Activated CD4-positive, alpha-beta memory T cell treated with anti-CD3 and anti-CD28 coated beads, Interleukin-2, amount 10 ng/mL, durations not matched to agents 7 days and 5 days (primary cell): ENCODE data around the gene GRIA1. TPM values are rescaled to one million over a fixed set of nuclear protein-coding genes. Genes with fewer than 3 reads are reported as not detected.

Source experiments
- CTCF ChIA-PET: fragments of 350-600 bp; sonication (Branson Sonifier 250); formaldehyde crosslinking; loops from one replicate; lab custom pipeline; 2021; ENCODE audit warnings: antibody characterized with exemption, inconsistent platforms; lab: Charles Lee
- POLR2A ChIA-PET: fragments of 350-600 bp; sonication (Branson Sonifier 250); formaldehyde crosslinking; loops from one replicate; lab custom pipeline; 2021; ENCODE audit warnings: antibody characterized with exemption; lab: Charles Lee
- DNase-seq: peaks from one replicate; pipeline ENCODE4 v3.0.0-alpha.2; 2020
- H3K27ac Mint-ChIP-seq: one replicate; pipeline ENCODE4 v1.8.0; 2021; ENCODE audit warnings: mild to moderate bottlenecking, mixed read lengths
- H3K27me3 Mint-ChIP-seq: one replicate; pipeline ENCODE4 v1.8.0; 2021; ENCODE audit warnings: mixed read lengths
- H3K36me3 Mint-ChIP-seq: one replicate; pipeline ENCODE4 v1.8.0; 2021; ENCODE audit warnings: low read depth, mixed read lengths
- H3K4me1 Mint-ChIP-seq: one replicate; pipeline ENCODE4 v1.8.0; 2021; ENCODE audit warnings: mixed read lengths
- H3K4me3 Mint-ChIP-seq: one replicate; pipeline ENCODE4 v1.8.0; 2021; ENCODE audit warnings: mild to moderate bottlenecking, mixed read lengths
- H3K9me3 Mint-ChIP-seq: one replicate; pipeline ENCODE4 v1.8.0; 2021; ENCODE audit warnings: mixed read lengths
- total RNA-seq, 2 experiments: library from RNA; stranded (reverse); gene quantifications; one replicate each; pipeline ENCODE4 v1.2.3, GENCODE V29; 2021

The GRIA1 gene
- total RNA-seq, 2 experiments from 2014 or later: not detected

GRCh38 chr5:153674356-153674755 is 183.9 kb downstream of the GRIA1 start:
- Mint-ChIP-seq H3K4me3 (no peak overlapping the region), H3K36me3 (no peaks in the 10 kb centered on the region), H3K9me3 (no peaks in the 10 kb centered on the region), H3K27ac (no peak overlapping the region), H3K27me3 (no peaks in the 10 kb centered on the region), H3K4me1 (no peaks in the 10 kb centered on the region)
- ChIA-PET POLR2A (no interaction called here), CTCF (no interaction called here)
- no peak for DNase-seq

- ChIA-PET POLR2A (no interaction called here), CTCF (no interaction called here)
- Mint-ChIP-seq H3K9me3 (no peaks in the 10 kb centered on the region), H3K4me1 (no peaks in the 10 kb centered on the region), H3K4me3 (no peak overlapping the region), H3K27me3 (no peaks in the 10 kb centered on the region), H3K27ac (no peak overlapping the region), H3K36me3 (no peaks in the 10 kb centered on the region)
- DNase-seq: no peak
Observed at GRCh38 chr5:153676406-153676805, 185.9 kb downstream of the GRIA1 start.

DNA sequence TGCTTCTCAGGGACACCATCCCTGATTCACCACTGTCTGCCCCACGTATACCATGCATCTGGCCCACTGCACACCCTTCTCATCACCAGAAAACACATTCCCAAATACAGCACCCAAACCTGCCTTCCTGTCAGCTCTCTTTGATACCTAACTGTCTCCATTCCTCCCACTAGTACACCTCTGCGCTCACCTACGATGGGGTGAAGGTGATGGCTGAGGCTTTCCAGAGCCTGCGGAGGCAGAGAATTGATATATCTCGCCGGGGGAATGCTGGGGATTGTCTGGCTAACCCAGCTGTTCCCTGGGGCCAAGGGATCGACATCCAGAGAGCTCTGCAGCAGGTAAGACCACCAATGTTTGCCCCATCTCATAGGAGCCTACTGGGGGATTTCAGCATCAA is 186.4 kb downstream of the GRIA1 start:
- no peak overlapping the region for H3K4me3 Mint-ChIP-seq
- ChIA-PET POLR2A (no interaction called here), CTCF (no interaction called here)
- no peak overlapping the region for H3K27ac Mint-ChIP-seq
- no peaks in the 10 kb centered on the region for H3K9me3 Mint-ChIP-seq
- no peaks in the 10 kb centered on the region for H3K36me3 Mint-ChIP-seq
- DNase-seq: no peak
- no peaks in the 10 kb centered on the region for H3K27me3 Mint-ChIP-seq
- no peaks in the 10 kb centered on the region for H3K4me1 Mint-ChIP-seq

DNA sequence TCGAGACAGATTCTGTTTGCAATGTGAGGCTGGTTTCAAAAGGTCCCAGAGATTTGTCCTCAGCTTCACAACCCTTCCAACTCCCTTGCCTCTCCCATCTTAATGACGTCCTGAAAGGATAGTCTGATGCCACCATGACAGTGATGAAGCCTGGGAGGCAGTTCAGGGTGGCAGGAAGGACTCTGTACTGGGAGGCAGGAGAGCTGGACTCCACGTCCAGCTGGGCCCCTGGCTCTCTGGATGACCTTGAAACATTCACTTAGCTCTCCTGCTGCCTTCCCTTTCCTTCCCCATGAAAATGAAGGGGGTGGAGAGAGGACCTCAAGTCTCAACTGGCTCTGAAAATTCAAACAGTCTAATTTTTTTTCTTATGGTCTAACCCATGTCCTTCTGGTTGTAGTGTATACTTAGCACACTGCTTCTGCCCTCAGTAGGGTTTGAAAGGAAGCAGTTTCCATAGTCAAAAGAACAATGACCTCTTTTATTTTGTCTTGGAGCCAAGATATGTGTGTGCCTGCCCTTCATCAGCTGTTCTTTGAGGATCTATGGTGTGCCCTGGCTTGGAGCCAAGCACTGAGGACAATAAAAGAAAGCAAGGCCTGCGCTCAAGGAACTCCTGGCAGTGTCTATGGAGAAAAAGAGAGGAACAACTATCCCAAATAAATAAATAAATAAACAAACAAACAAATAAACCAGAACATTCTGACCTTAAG is 188.3 kb downstream of the GRIA1 start:
- no peak overlapping the region for H3K27ac Mint-ChIP-seq
- ChIA-PET CTCF (no interaction called here), POLR2A (no interaction called here)
- H3K36me3 Mint-ChIP-seq: no peaks in the 10 kb centered on the region
- H3K4me3 Mint-ChIP-seq: no peak overlapping the region
- no peaks in the 10 kb centered on the region for H3K4me1 Mint-ChIP-seq
- DNase-seq: no peak
- H3K9me3 Mint-ChIP-seq: no peaks in the 10 kb centered on the region
- H3K27me3 Mint-ChIP-seq: no peaks in the 10 kb centered on the region

GRCh38 chr5:153690236-153690635 is 199.8 kb downstream of the GRIA1 start:
- no peak overlapping the region for H3K27ac Mint-ChIP-seq
- H3K4me1 Mint-ChIP-seq: no peaks in the 10 kb centered on the region
- ChIA-PET CTCF (no interaction called here), POLR2A (no interaction called here)
- H3K27me3 Mint-ChIP-seq: no peaks in the 10 kb centered on the region
- no peaks in the 10 kb centered on the region for H3K36me3 Mint-ChIP-seq
- H3K4me3 Mint-ChIP-seq: no peak overlapping the region
- no peak for DNase-seq
- H3K9me3 Mint-ChIP-seq: no peaks in the 10 kb centered on the region

DNA sequence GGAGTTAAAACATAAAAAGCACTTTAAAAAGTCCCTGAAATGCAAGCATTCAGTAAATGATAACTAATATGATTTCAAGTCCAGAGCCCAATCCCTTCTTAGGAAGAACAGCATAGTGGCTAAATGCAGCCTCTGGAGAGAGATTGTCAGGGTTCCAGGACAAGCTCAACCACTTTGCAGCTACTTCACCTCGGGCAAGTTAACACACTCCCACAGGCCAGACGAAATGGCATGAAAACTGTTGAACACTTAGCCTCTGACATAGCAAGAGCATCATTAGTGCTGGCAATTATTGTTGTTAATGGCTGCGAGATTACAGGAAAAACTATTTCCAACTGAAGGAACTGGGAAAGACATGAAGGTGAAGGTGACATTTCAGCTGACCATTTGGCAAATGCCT is 205.8 kb downstream of the GRIA1 start:
- H3K9me3 Mint-ChIP-seq: no peaks in the 10 kb centered on the region
- no peaks in the 10 kb centered on the region for H3K4me1 Mint-ChIP-seq
- H3K27ac Mint-ChIP-seq: no peak overlapping the region
- no peak overlapping the region for H3K4me3 Mint-ChIP-seq
- DNase-seq: no peak
- no peaks in the 10 kb centered on the region for H3K36me3 Mint-ChIP-seq
- CTCF ChIA-PET: no interaction called here
- no peaks in the 10 kb centered on the region for H3K27me3 Mint-ChIP-seq
- POLR2A ChIA-PET: no interaction called here

- DNase-seq: no peak
- Mint-ChIP-seq H3K9me3 (no peaks in the 10 kb centered on the region), H3K4me1 (no peaks in the 10 kb centered on the region), H3K36me3 (no peaks in the 10 kb centered on the region), H3K27ac (no peak overlapping the region), H3K4me3 (no peak overlapping the region), H3K27me3 (no peaks in the 10 kb centered on the region)
- POLR2A ChIA-PET: no interaction called here
- CTCF ChIA-PET: no interaction called here
Observed at GRCh38 chr5:153699035-153699434, 208.6 kb downstream of the GRIA1 start.

- Mint-ChIP-seq H3K36me3 (no peaks in the 10 kb centered on the region), H3K9me3 (no peaks in the 10 kb centered on the region), H3K27ac (no peak overlapping the region), H3K4me3 (no peak overlapping the region), H3K4me1 (no peaks in the 10 kb centered on the region), H3K27me3 (no peaks in the 10 kb centered on the region)
- POLR2A ChIA-PET: no interaction called here
- CTCF ChIA-PET: no interaction called here
- no peak for DNase-seq
Observed at GRCh38 chr5:153700940-153701339, 210.5 kb downstream of the GRIA1 start.

GRCh38 chr5:153702265-153702664 is 211.8 kb downstream of the GRIA1 start:
- Mint-ChIP-seq H3K9me3 (no peaks in the 10 kb centered on the region), H3K4me1 (no peaks in the 10 kb centered on the region), H3K36me3 (no peaks in the 10 kb centered on the region), H3K27ac (no peak overlapping the region), H3K4me3 (no peak overlapping the region), H3K27me3 (no peaks in the 10 kb centered on the region)
- DNase-seq: no peak
- ChIA-PET POLR2A (no interaction called here), CTCF (no interaction called here)

- no peak for DNase-seq
- H3K4me3 Mint-ChIP-seq: no peak overlapping the region
- H3K9me3 Mint-ChIP-seq: no peaks in the 10 kb centered on the region
- no peaks in the 10 kb centered on the region for H3K27me3 Mint-ChIP-seq
- ChIA-PET POLR2A (no interaction called here), CTCF (no interaction called here)
- H3K36me3 Mint-ChIP-seq: no peaks in the 10 kb centered on the region
- H3K4me1 Mint-ChIP-seq: no peaks in the 10 kb centered on the region
- H3K27ac Mint-ChIP-seq: no peak overlapping the region
Observed at GRCh38 chr5:153704110-153704509, 213.6 kb downstream of the GRIA1 start.

- Mint-ChIP-seq H3K27me3 (no peaks in the 10 kb centered on the region), H3K27ac (no peak overlapping the region), H3K4me1 (no peaks in the 10 kb centered on the region), H3K9me3 (no peaks in the 10 kb centered on the region), H3K4me3 (no peak overlapping the region), H3K36me3 (no peaks in the 10 kb centered on the region)
- ChIA-PET CTCF (no interaction called here), POLR2A (no interaction called here)
- DNase-seq: no peak
Observed at GRCh38 chr5:153707626-153708025, 217.2 kb downstream of the GRIA1 start.

DNA sequence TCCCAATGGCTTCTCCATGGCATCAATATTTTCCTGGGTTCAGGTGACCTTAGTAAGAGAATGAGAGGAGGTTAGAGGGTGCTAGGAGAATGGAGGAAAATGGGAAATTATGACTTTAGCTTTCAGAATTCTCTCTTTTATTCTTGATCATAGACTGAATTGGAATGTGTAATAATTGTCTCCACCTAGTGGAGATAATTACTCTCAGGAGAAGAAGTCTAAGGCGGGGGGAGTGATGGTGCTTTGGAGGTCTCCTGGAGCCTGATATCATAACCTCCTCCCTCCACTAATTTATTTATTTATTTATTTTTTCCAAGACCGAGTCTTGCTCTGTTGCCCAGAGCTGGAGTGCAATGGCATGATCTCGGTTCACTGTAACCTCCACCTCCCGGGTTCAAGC is 221.3 kb downstream of the GRIA1 start:
- Mint-ChIP-seq H3K9me3 (no peaks in the 10 kb centered on the region), H3K4me1 (no peaks in the 10 kb centered on the region), H3K36me3 (no peaks in the 10 kb centered on the region), H3K4me3 (no peak overlapping the region), H3K27ac (no peak overlapping the region), H3K27me3 (no peaks in the 10 kb centered on the region)
- ChIA-PET CTCF (no interaction called here), POLR2A (no interaction called here)
- DNase-seq: no peak

DNA sequence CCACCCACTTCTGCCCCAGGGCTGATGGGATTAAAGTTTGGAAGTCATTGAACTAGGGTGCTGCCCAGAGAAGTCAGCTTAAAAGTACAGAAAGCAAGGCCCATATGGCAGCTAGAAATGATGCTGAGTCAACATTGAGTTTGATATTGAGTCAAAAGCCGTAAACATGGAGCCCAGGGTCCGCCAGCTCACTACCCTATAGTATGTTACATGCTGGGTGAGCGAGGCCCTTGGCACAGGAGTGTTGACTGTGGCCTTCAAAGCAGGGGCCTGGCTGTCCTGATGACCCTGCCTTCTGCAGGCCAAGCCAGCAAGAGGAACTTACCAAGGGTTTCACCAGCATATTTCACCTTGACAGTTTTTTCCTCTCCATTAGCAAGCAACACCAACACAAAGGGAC is 222.5 kb downstream of the GRIA1 start:
- POLR2A ChIA-PET: no interaction called here
- no peak for DNase-seq
- H3K27ac Mint-ChIP-seq: no peak overlapping the region
- H3K27me3 Mint-ChIP-seq: no peaks in the 10 kb centered on the region
- no peaks in the 10 kb centered on the region for H3K9me3 Mint-ChIP-seq
- no peak overlapping the region for H3K4me3 Mint-ChIP-seq
- no peaks in the 10 kb centered on the region for H3K36me3 Mint-ChIP-seq
- CTCF ChIA-PET: no interaction called here
- H3K4me1 Mint-ChIP-seq: no peaks in the 10 kb centered on the region

GRCh38 chr5:153713943-153714342 is 223.5 kb downstream of the GRIA1 start:
- no peaks in the 10 kb centered on the region for H3K9me3 Mint-ChIP-seq
- H3K27ac Mint-ChIP-seq: no peak overlapping the region
- DNase-seq: no peak
- H3K4me3 Mint-ChIP-seq: no peak overlapping the region
- no peaks in the 10 kb centered on the region for H3K27me3 Mint-ChIP-seq
- no peaks in the 10 kb centered on the region for H3K4me1 Mint-ChIP-seq
- CTCF ChIA-PET: no interaction called here
- POLR2A ChIA-PET: no interaction called here
- H3K36me3 Mint-ChIP-seq: no peaks in the 10 kb centered on the region
